ENCODE results near the gene TSPAN31. TPM values are rescaled to one million over a fixed set of nuclear protein-coding genes. Genes with fewer than 3 reads are reported as not detected.
A peak's percentile ranks its signal among the peaks of the same experiment; 100 is the strongest.

The TSPAN31 gene
- total RNA-seq, 4 donors from 2014 or later, result 25.5 to 58.9 (median 32.2) TPM

GRCh38 chr12:57765698-57766463 lies 21.0 kb downstream of the TSPAN31 start:
- Histone ChIP-seq H3K4me1 (peaks cover 17 to 24% of the 10 kb centered on the region in 2 donors), H3K4me3 (peak overlapping the region; percentile 13 to 52 (median 42)), H3K27me3 (peaks cover 46 to 57% (median 52%) of the 10 kb centered on the region in 3 donors), H3K36me3 (peaks cover 0 to 32% of the 10 kb centered on the region in 2 donors), H3K9me3 (no peaks in the 10 kb centered on the region), H3K27ac (no peak overlapping the region)
- in situ Hi-C loops (cut with MboI; ENCODE audit: low sequenced_read_pairs in 4 of 4), result no loop called here
- TF ChIP-seq CTCF (IDR thresholded peaks at IDR 0.05 in 4 of 5, conservative IDR thresholded peaks at IDR 0.05 in 1 of 5) (no peak), POLR2A (IDR thresholded peaks at IDR 0.05) (no peak)
- ATAC-seq, result no peak
- no peak for DNase-seq
- intact Hi-C loops (cut with DNase I; ENCODE audit: low total_unique reads), result no loop called here

GRCh38 chr12:57766464-57767304 lies 21.8 kb downstream of the TSPAN31 start, which contains the start of gene CYP27B1:
TSS of gene CYP27B1 (minus strand) at chr12:57767078. CDS start at chr12:57767041, 37 bp downstream.
- in situ Hi-C loops (cut with MboI; ENCODE audit: low sequenced_read_pairs in 4 of 4), result no loop called here
- Histone ChIP-seq H3K9me3 (no peaks in the 10 kb centered on the region), H3K27ac (no peak within 1 kb of the TSS), H3K36me3 (peaks cover 0 to 33% of the 10 kb centered on the region in 2 donors), H3K4me3 (peak within 1 kb of the TSS; percentile 12 to 42 (median 24)), H3K4me1 (peaks cover 24 to 32% of the 10 kb centered on the region in 2 donors), H3K27me3 (peaks cover 46 to 52% (median 50%) of the 10 kb centered on the region in 3 donors)
- DNase-seq (no peak), ATAC-seq (no peak)
- TF ChIP-seq CTCF (IDR thresholded peaks at IDR 0.05 in 4 of 5, conservative IDR thresholded peaks at IDR 0.05 in 1 of 5), result no peak
- no peak for TF ChIP-seq POLR2A (IDR thresholded peaks at IDR 0.05)
- intact Hi-C loops (cut with DNase I; ENCODE audit: low total_unique reads), result no loop called here

- peaks cover 46 to 50% (median 46%) of the 10 kb centered on the region in 3 donors for H3K27me3 ChIP-seq
- DNase-seq, result no peak
- ATAC-seq, result no peak
- in situ Hi-C loops (cut with MboI; ENCODE audit: low sequenced_read_pairs in 4 of 4) (no loop called here), intact Hi-C loops (cut with DNase I; ENCODE audit: low total_unique reads) (no loop called here)
- H3K9me3 ChIP-seq, result no peaks in the 10 kb centered on the region
- TF ChIP-seq CTCF (IDR thresholded peaks at IDR 0.05 in 4 of 5, conservative IDR thresholded peaks at IDR 0.05 in 1 of 5), result no peak
- H3K27ac ChIP-seq, result no peak overlapping the region
- H3K36me3 ChIP-seq, result peaks cover 0 to 33% of the 10 kb centered on the region in 2 donors
- H3K4me3 ChIP-seq, result no peak overlapping the region
- peaks cover 24 to 33% of the 10 kb centered on the region in 2 donors for H3K4me1 ChIP-seq
Measured at GRCh38 chr12:57767305-57767698, 22.5 kb downstream of the TSPAN31 start.

GRCh38 chr12:57767876-57768275 lies 23.0 kb downstream of the TSPAN31 start:
- H3K27me3 ChIP-seq, result peaks cover 42 to 44% (median 43%) of the 10 kb centered on the region in 3 donors
- intact Hi-C loops (cut with DNase I; ENCODE audit: low total_unique reads), result no loop called here
- H3K9me3 ChIP-seq, result no peaks in the 10 kb centered on the region
- H3K27ac ChIP-seq, result no peak overlapping the region
- no peak overlapping the region for H3K4me3 ChIP-seq
- ATAC-seq, result no peak
- in situ Hi-C loops (cut with MboI; ENCODE audit: low sequenced_read_pairs in 4 of 4), result no loop called here
- H3K4me1 ChIP-seq, result peaks cover 24 to 33% of the 10 kb centered on the region in 2 donors
- peaks cover 0 to 33% of the 10 kb centered on the region in 2 donors for H3K36me3 ChIP-seq
- peak in 1 of 2 donors; percentile 5 for DNase-seq
- TF ChIP-seq CTCF (IDR thresholded peaks at IDR 0.05 in 4 of 5, conservative IDR thresholded peaks at IDR 0.05 in 1 of 5) (no peak), POLR2A (IDR thresholded peaks at IDR 0.05) (no peak)
